KOPT-K1 (cell line): ENCODE results near the gene EXOC3L4.

Source experiments
- H3K27ac ChIP-seq: fragments of 200-600 bp; sonication (generic); 2 replicates; pipeline ENCODE4 v1.5.1; 2016; ENCODE audit warnings: antibody characterized with exemption, mild to moderate bottlenecking, low read depth, low read length; ENCODE audit not compliant: poor library complexity, severe bottlenecking
- H3K36me3 ChIP-seq: fragments of 200-600 bp; sonication (generic); 2 replicates; pipeline ENCODE4 v1.5.1; 2017; ENCODE audit warnings: antibody characterized with exemption, mild to moderate bottlenecking, low read length, moderate library complexity; ENCODE audit not compliant: insufficient read depth
- H3K9me3 ChIP-seq: fragments of 200-600 bp; sonication (generic); 2 replicates; pipeline ENCODE4 v1.5.1; 2017; ENCODE audit warnings: antibody characterized with exemption, low read length, mild to moderate bottlenecking; ENCODE audit not compliant: insufficient read depth, poor library complexity, severe bottlenecking

Gene EXOC3L4

DNA sequence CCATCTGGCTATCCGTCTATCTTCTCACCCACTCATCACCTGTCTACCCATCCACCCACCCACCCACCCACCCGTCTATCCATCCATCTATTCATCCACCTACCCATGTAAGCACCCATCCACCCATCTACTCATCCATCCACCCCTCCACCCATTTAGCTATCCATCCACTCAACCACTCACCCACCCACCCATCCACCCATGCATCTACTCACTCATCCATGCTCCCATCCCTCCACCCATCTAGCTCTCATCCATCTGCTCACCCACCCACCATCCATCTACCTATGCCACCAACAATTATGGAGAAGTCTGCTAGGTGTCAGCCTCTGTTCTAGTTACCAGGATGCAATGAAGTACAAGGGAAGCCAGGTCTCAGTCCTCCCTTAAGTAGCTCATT, 39.9 kb downstream of the EXOC3L4 start:
- H3K27ac ChIP-seq: no peak overlapping the region
- no peaks in the 10 kb centered on the region for H3K9me3 ChIP-seq
- H3K36me3 ChIP-seq: no peaks in the 10 kb centered on the region

DNA sequence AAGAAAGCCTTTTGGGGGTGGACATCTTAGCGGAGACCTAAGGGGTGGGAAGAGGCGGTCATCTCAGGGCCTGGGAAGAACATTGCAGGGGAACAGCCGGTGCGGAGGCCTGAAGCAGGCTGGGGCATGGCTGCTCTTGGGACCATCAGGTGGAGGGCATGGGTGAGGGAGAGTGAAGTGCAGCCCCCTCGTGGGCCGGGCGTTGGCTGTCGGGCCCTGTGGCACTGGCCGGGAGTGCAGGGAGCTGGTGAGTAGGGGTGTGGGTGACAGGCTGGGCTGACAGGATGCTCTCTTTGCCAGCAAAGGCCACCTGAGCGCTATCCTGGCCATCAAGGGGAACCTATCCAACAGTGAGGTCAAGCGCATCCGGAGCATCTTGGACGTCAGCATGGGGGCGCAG, 40.4 kb downstream of the EXOC3L4 start:
- no peaks in the 10 kb centered on the region for H3K9me3 ChIP-seq
- H3K27ac ChIP-seq: no peak overlapping the region
- no peaks in the 10 kb centered on the region for H3K36me3 ChIP-seq

DNA sequence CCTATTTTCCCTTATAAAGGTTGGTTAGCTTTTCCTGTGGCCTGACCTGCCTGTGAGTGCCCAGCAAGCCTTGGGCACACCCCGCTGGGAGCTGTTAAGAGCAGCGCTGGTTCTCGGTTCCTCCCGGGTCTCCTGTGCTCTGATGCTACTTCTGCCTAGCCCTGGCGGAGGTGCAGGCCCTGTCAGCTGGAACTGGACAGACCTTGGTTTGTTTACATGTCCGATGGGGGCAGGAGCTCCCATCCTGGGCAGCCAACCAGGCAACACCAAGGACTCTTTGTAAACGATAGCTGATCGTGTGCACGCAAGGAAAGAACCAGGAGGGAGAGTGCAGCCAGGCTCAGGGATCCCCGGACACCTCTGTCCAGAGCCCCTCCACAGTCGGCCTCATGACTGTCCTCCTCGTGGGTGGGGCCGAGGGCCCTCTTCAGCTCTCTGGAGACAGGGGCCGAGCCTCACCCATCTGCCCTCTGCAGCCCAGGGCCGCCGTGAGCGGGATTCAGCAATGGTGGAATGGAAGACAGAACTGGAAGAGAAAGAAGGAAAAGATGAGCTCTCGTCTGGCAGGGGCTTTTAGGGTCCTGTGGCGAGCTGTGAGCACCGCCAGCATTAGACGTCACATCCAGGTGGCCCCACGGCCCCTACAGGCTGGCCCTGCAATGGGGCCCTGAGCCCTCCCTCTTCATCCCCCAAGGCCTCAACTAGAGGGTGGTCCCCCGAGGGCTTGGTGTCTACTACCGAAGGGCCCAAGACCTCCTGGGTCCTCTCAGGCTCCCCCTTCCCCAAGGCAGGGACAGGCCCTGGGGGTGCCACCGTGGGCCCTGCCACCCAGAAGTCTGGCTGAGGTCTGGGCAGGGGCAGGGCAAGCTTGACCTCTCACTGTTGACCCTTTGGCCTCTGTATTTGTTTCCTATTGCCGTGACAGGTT, 41.1 kb downstream of the EXOC3L4 start:
- Histone ChIP-seq H3K36me3 (no peaks in the 10 kb centered on the region), H3K9me3 (no peaks in the 10 kb centered on the region), H3K27ac (no peak overlapping the region)

DNA sequence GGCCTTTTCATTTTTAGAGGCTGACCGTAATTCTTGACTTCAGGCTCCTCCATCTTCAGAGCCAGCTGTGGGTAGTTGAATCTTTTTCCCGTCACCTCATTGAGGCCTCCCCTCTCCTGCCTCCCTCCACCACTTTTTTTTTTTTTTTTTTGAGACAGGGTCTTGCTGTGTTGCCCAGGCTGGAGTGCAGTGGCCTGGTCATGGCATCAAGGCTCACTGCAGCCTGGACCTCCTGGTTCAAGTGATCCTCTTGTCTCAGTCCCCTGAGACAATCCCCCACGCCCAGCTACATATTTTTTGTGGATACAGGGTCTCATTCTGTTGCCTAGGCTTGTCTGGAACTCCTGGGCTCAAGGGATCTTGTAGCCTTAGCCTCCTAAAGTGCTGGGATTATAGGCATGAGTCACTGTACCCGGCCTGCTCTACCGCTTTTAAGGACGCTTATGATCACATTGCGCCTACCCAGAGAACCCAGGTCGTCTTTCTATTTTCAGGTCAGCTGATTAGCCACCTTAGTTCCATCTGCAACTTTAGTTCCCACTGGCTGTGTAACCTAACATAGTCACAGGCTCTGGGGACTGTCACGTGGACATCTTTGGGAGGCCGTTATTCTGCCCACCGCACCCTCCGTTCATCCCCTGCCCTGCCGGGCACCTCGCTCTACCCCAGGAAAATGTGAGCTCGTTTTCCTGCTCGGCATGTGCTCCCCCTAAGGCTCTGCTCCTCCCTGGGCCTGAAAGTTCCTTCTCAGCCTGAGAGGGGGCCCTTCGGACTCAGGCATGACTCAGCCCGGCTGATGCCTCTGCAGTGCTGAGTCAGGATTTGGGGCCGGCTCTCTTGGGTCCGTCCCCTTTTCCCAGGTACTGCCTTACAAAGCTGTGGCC, 42.1 kb downstream of the EXOC3L4 start:
- no peaks in the 10 kb centered on the region for H3K36me3 ChIP-seq
- no peaks in the 10 kb centered on the region for H3K9me3 ChIP-seq
- no peak overlapping the region for H3K27ac ChIP-seq

DNA sequence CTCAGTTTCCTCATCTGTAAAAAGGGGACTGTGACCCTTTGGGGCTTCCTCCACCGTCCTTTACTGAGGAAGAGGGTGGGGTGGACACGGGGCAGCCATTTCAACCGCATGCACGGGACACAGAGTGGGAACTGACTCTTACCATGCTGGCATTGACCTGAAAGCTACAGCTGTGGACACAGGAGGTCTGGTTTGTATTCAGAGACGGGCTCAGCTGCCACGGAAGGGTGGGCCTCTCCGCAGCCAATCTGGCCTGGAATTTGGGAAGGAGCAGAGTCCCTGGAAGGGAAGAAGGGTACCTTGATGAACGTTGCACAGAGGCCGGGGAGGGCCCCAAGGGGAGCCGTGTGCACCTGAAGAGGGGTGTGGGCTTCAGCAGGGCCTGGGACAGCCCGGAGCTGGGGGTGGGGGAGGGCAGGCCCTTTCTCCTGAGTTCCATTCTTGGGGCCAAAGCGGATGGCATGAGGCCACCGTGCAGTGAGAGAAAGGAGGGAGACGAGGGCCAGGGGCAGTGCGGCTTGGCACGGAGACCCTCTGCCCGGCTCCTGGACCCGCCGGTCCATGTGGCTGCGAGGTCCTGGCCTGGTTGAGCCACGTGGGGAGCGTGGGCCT, 43.3 kb downstream of the EXOC3L4 start:
- Histone ChIP-seq H3K9me3 (no peaks in the 10 kb centered on the region), H3K36me3 (no peaks in the 10 kb centered on the region), H3K27ac (no peak overlapping the region)

DNA sequence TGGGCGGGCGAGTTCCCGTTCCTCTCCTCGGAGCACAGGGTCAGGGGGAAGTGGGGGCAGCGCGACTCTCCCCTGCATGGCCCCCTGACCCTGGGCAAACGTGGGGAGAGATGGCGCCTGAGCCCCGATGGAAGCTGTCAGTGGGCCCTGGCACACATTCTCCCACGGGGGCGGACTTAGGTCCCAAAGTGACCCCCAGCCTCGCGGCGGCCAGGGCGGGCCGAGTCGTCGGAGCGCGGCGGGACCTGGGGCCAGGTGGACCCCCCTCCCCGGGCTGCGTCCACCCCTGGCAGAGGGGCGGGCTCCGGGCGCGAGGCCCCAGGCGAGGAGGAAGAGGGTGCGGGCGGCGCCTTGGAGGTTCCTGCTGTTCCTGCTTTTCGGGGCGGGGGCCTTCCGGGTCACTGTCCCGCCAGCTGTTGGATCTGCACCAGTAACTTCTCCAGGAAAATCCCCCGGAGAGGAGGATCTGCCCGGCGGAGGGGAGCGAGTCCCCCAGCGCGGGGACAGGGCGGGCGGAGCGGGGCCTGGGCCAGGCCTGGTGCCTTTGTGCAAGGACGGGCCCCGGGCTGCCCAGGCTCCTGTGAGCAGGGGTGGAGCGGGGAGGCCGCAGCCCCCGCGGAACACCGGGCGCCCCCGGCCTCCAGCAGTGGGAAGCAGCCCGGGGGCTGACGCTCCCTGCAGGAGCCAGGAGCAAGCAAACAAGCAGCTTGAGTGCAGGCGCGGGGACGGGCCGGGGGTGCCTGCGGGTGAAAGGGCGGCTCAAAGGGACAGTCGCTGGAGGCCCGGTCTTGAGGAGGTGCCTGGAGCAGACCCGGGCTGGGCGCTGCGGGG, 44.0 kb downstream of the EXOC3L4 start:
- no peaks in the 10 kb centered on the region for H3K36me3 ChIP-seq
- H3K9me3 ChIP-seq: no peaks in the 10 kb centered on the region
- no peak overlapping the region for H3K27ac ChIP-seq

DNA sequence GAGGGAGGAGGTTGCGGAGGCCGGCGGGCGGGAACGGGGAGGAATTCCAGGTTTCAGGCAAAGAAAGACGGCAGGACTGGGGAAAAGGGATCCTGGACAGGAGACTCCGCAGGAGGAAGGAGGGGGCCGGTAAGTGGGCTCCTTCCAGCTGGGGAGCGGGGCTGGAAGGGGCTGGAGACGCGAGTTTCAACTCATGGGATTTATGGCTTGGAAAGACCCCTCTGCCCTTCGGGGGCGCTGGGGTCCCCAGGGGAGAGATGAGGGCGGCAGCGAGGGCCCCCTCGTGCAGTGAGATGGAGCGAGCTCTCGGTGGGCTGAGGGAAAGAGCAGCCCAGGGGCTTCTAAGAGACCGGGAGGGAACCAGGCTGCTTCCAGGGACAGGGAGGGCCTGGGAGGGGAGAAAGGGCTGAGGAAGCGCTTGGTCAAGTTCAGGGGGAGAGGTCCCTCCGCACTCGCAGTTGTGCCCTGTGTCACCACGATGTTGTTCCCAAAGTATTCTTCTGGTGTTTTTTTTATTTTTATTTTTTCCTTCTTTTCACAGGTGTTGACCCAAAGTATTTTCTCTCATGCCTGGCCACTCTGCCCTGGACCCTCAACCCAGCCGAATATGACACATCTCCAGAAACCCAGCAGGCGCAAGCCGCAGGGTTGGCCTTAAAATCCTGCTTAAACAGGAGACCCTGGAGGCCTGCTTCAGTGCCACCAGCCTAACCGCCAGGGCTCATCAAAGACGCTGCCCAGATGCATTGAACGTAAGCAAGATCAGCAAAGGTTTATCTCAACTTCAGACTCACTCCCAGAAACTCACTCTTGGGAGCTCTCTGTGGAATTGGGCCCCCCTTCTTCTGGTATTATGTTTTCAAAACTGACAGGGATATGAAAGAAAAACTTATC, 44.9 kb downstream of the EXOC3L4 start:
- H3K36me3 ChIP-seq: no peaks in the 10 kb centered on the region
- no peaks in the 10 kb centered on the region for H3K9me3 ChIP-seq
- H3K27ac ChIP-seq: no peak overlapping the region

DNA sequence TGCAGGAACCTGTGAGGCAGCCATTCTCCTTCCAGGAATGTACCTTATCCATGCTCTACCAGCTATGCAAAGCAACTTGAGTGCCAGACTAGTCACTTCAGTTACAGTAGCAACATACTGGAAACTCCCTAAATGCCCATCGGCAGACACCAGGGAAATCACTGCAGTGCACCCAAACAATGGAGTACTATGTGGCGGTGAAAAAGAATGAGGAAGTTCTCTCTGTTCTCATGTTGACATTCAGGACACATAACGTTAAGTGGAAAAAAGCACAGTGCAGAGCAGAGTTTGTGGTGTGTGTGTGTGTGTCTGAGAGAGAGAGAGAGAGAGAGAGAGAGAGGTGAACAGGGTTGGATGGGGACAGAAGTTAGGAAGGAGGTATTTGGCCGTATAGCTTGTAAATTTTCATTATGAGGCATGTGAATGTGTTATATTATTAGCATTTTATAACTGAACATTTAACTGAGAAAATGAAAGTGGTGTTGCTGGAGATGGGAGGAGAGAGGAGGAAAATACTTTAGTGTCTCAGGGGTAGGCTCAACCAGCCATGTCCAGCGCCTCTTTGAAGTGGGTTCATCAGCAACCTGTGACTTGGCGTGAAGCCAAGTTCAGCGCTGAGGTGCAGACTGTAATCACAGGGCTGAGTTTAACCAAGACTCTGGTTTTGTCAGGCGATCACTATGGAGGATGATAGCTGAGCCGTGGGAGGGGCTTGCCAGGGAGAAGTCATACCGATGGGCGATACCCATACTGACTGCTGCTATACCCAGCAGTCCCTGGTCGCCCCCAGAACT, 46.0 kb downstream of the EXOC3L4 start:
- no peak overlapping the region for H3K27ac ChIP-seq
- H3K36me3 ChIP-seq: no peaks in the 10 kb centered on the region
- no peaks in the 10 kb centered on the region for H3K9me3 ChIP-seq

DNA sequence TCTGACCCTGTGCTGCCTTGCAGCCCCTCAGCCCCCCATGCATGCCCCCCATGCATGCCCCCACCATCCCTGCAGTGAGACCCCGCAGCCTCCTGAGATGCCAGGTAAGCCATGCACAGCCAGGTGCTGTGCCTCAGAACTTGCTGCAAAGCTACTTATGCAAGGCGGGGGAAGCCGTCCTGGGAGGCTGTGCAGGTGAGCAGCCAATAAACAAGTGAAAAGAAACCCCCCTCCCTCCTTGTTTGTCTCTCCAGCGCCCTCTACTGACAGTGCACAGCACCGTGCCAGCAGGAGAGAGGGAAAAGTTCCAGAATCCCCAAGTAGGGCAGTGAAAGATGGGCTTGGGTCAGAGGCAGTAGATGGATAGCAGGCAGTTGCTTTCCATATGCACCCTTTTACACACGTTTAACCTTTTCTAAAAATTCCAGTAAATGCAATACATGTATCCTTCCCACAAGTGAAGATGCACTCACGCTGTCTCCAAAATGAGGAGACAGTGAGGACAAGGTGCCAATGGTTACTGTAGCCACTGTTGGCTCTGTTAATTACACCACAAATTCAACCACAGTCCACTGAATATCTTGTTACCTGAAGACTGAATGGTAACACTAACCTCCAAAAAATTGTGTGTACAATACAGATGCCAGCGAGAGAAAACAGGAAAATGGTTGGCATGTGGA, 46.7 kb downstream of the EXOC3L4 start:
- Histone ChIP-seq H3K9me3 (no peaks in the 10 kb centered on the region), H3K27ac (no peak overlapping the region), H3K36me3 (no peaks in the 10 kb centered on the region)

DNA sequence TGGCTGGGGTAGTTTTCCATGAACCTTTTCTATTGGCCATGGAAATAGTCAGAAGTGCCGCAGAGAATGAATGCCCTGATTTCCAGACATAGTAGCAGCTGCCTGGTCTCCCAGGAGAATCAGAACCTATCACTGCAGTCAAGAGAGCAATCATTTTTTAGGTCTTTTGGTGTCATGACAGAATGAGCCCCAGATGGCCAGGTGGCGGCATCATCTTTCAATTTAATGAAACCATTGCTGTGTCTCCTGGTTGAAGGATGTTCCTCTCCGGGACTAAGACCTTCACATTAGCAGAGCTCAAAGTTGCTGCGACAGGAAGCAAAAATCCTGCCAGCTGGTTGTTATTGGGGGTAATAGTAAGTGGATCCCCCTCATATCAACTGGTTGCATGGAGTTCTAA, 47.5 kb downstream of the EXOC3L4 start:
- Histone ChIP-seq H3K27ac (no peak overlapping the region), H3K9me3 (no peaks in the 10 kb centered on the region)

DNA sequence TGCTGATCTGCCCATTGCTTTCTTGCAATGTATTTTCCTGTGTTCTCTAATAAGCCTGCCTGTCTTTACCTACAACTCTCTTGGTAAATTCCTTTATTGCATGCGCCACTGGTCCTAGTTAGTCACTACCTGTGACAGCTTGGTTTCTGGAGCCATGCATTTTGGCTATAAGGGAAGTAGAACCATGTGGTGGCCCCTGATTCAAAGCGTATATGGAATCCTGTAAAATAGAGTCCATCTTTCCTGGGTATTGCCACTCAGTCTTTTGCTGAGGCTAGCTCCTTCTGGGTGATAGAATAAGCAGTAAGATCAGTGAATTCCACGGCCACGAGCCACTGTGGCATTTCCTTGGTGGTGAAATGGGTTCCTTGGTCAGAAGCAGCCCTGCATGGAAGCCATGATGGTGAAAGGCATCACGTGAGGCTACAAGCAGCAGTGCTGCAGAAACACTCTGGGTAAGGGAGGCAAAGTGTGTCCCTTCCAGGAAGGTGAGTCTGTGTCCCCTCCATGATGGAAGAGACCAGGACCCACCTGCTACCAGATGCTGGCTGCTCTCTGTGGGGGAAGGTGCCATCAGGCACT, 48.3 kb downstream of the EXOC3L4 start:
- Histone ChIP-seq H3K27ac (no peak overlapping the region), H3K9me3 (no peaks in the 10 kb centered on the region), H3K36me3 (no peaks in the 10 kb centered on the region)

More for the DNA sequence above, 47.5 kb downstream of the EXOC3L4 start:
- no peaks in the 10 kb centered on the region for H3K36me3 ChIP-seq

DNA sequence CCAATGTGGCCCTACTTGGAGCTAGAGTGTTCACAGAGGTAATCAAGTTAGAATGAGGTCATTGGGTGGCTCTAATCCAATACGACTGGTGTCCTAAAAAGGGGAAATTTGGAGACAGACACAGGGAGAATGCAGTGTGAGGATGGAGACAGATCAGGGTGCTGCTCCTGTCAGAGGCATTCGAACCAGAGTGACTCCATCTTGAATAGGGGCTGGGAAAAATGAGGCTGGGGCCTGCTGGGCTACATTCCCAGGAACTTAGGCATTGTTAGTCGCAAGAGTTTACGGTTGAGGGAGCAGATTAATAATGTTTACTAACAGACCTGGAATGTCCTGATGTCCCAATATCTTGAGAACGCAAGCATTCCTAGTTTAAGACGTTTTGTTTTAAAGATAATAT, 49.0 kb downstream of the EXOC3L4 start:
- Histone ChIP-seq H3K9me3 (no peaks in the 10 kb centered on the region), H3K27ac (no peak overlapping the region), H3K36me3 (no peaks in the 10 kb centered on the region)
